ENCODE measurements around the gene LRGUK.
A peak's percentile ranks its signal among the peaks of the same experiment; 100 is the strongest.

The LRGUK gene

GRCh38 chr7:134126146-134126545 lies 994 bp upstream of the LRGUK start:
- no peak for DNase-seq (ENCODE audit: low spot score)

GRCh38 chr7:134126596-134126965 lies 559 bp upstream of the LRGUK start:
- DNase-seq (ENCODE audit: low spot score) = no peak

- no peak for DNase-seq (ENCODE audit: low spot score)
These were observed 1.7 kb downstream of the LRGUK start for GRCh38 chr7:134128829-134129228.

GRCh38 chr7:134129856-134130523 lies 2.9 kb downstream of the LRGUK start:
- DNase-seq (ENCODE audit: low spot score) = no peak

- no peak for DNase-seq (ENCODE audit: low spot score)
These were observed 6.9 kb downstream of the LRGUK start for GRCh38 chr7:134134004-134134403.

GRCh38 chr7:134140889-134141867 lies 14.0 kb downstream of the LRGUK start:
- DNase-seq (ENCODE audit: low spot score) = peak; percentile 82

GRCh38 chr7:134141868-134142264 lies 14.7 kb downstream of the LRGUK start:
- no peak for DNase-seq (ENCODE audit: low spot score)

- no peak for DNase-seq (ENCODE audit: low spot score)
These were observed 26.5 kb downstream of the LRGUK start for GRCh38 chr7:134153493-134154136.

- DNase-seq (ENCODE audit: low spot score) = no peak
These were observed 27.5 kb downstream of the LRGUK start for GRCh38 chr7:134154581-134155130.

GRCh38 chr7:134155206-134155605 lies 28.1 kb downstream of the LRGUK start:
- no peak for DNase-seq (ENCODE audit: low spot score)

- no peak for DNase-seq (ENCODE audit: low spot score)
These were observed 28.7 kb downstream of the LRGUK start for GRCh38 chr7:134155871-134156270.

- no peak for DNase-seq (ENCODE audit: low spot score)
These were observed 38.1 kb downstream of the LRGUK start for GRCh38 chr7:134165252-134165651.

GRCh38 chr7:134167250-134167649 lies 40.1 kb downstream of the LRGUK start:
- no peak for DNase-seq (ENCODE audit: low spot score)

- no peak for DNase-seq (ENCODE audit: low spot score)
These were observed 40.7 kb downstream of the LRGUK start for GRCh38 chr7:134167841-134168240.

- DNase-seq (ENCODE audit: low spot score) = no peak
These were observed 47.7 kb downstream of the LRGUK start for GRCh38 chr7:134174795-134175261.

- no peak for DNase-seq (ENCODE audit: low spot score)
These were observed 48.3 kb downstream of the LRGUK start for GRCh38 chr7:134175334-134176036.

- no peak for DNase-seq (ENCODE audit: low spot score)
These were observed 48.9 kb downstream of the LRGUK start for GRCh38 chr7:134176037-134176350.

GRCh38 chr7:134179036-134180011 lies 52.2 kb downstream of the LRGUK start:
- no peak for DNase-seq (ENCODE audit: low spot score)

- no peak for DNase-seq (ENCODE audit: low spot score)
These were observed 53.2 kb downstream of the LRGUK start for GRCh38 chr7:134180376-134180775.

GRCh38 chr7:134182078-134182477 lies 54.9 kb downstream of the LRGUK start:
- DNase-seq (ENCODE audit: low spot score) = no peak

- DNase-seq (ENCODE audit: low spot score) = no peak
These were observed 57.6 kb downstream of the LRGUK start for GRCh38 chr7:134184767-134185166.
